ENCODE data around the gene GNPTG.

Gene GNPTG

DNA sequence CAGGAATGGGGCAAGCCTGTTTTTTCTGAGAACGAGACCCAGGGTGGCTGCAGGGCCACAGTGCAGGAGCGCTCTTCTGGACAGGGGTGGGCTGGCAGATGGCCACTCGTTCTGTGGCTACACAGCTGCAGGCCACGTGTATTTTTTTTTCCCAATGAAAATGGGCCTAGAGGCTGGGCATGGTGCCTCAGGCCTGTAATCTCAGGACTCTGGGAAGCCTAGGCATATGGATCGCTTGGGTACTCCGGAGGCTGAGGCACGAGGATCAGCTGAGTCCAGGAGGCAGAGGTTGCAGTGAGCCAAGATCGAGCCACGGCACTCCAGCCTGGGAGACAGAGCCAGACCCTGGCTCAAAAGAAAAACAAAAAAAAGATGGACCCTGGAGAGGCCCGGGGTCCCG, 56.0 kb downstream of the GNPTG start:
- ATAC-seq (ENCODE audit: low read depth) = no peak
- H3K4me3 Mint-ChIP-seq = peak overlapping the region; percentile 87
- no peak overlapping the region for H3K27ac Mint-ChIP-seq
- peaks cover 13% of the 10 kb centered on the region for H3K4me1 Mint-ChIP-seq
- no peak for DNase-seq (ENCODE audit: low spot score in 2 of 2)
- peaks cover 7% of the 10 kb centered on the region for H3K36me3 Mint-ChIP-seq
- no peaks in the 10 kb centered on the region for H3K27me3 Mint-ChIP-seq
- no peaks in the 10 kb centered on the region for H3K9me3 Mint-ChIP-seq

GRCh38 chr16:1408171-1408837, 56.6 kb downstream of the GNPTG start:
- H3K27ac Mint-ChIP-seq = peak overlapping the region; percentile 82
- peaks cover 12% of the 10 kb centered on the region for H3K4me1 Mint-ChIP-seq
- H3K27me3 Mint-ChIP-seq = no peaks in the 10 kb centered on the region
- DNase-seq (ENCODE audit: low spot score in 2 of 2) = peak; percentile 96 to 98
- H3K36me3 Mint-ChIP-seq = peaks cover 3% of the 10 kb centered on the region
- H3K4me3 Mint-ChIP-seq = peak overlapping the region; percentile 87
- peak; percentile 94 for ATAC-seq (ENCODE audit: low read depth)
- H3K9me3 Mint-ChIP-seq = no peaks in the 10 kb centered on the region

DNA sequence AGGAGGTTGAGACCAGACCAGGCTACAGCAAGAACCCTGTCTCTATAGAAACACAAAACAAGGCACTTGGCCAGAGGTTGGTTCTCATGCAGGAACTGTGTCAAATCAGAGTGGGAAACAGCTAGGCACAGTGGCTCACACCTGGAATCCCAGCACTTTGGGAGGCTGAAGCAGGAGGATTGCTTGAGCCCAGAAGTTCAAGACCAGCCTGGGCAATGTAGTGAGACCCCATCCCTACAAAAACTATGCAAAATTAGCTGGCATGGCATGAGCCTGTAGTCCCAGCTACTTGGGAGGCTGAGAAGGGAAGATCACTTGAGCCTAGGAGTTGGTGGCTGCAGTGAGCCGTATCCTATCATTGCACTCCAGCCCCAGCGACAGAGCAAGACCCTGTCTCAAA, 61.1 kb downstream of the GNPTG start:
- Mint-ChIP-seq H3K4me1 (peaks cover 13% of the 10 kb centered on the region), H3K9me3 (no peaks in the 10 kb centered on the region), H3K36me3 (no peaks in the 10 kb centered on the region), H3K27ac (no peak overlapping the region), H3K27me3 (no peaks in the 10 kb centered on the region), H3K4me3 (peak overlapping the region; percentile 46)
- ATAC-seq (ENCODE audit: low read depth) (no peak), DNase-seq (ENCODE audit: low spot score in 2 of 2) (no peak)

Measured in memory B cell (primary cell).